HG03280 (cell line): ENCODE data around the gene NFRKB.
"Not testable (repeated sequence)": the region's sequence is repeated elsewhere in the genome, so short reads cannot be mapped to it uniquely, and the experiment has no call there.

Experiments used
- ATAC-seq: cut with Tn5 transposase; IDR thresholded peaks from one replicate; pipeline ENCODE4 v1.9.1; 2021; ENCODE audit warnings: mild to moderate bottlenecking, moderate library complexity; ENCODE audit not compliant: unreplicated experiment

NFRKB gene

DNA sequence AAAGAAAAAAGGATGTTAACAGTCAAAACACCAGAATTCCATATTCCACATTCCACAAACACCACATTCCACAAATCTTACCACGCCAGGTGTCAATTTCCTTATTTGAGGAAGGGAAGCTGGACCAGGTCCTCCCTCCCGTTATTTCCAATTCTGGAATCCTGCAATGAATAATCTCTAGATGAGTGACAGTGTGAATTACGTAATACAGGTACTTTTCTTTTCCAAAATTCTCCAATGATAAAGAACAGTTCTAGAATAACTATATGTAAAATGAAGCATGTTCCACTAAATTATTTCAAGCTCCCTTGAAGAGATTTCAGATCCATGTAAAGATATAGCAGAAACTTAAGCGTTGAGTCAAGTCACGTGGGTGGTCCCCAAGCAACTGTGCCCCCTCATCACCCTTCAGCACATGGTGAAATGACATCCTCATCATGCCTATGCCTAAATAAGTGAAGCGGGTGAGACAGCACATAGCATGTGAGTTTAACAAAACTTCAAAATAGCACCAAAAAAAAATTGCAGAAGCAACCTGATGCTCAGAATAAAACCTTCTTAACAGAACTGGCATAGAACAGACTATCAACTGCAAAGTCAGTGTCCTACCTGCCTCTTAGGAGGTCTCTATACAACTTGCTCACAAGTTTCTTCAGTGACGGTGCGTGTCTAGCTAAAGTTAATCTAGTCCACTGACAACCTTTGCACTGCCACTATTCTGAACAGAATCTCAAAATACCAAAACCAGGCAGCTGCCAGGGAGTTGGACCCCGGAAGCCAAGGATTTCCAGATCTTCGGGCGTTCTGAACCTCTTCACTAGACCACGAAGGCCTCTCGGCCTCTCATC is 876 bp downstream of the NFRKB start:
- peak; percentile 18 for ATAC-seq

DNA sequence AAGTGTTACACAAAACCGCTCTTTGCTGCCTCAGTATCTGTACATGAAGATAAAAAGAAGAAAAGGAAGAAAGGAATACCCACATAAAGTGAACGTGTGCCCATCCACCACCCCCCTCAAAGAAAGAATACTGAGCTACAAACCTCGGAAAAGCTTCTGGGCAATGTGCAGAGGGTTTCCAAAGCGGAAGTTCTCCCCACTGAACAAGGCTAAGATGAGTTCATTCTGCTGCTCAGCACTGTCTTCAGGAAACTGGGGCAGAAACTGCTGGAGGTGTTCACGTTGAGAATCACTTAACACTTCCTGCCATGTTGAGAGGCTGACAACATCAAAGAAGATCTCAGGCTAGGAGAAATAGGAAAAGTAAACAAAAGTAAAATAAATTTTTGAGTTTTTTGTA is 6.9 kb downstream of the NFRKB start:
- no peak for ATAC-seq

DNA sequence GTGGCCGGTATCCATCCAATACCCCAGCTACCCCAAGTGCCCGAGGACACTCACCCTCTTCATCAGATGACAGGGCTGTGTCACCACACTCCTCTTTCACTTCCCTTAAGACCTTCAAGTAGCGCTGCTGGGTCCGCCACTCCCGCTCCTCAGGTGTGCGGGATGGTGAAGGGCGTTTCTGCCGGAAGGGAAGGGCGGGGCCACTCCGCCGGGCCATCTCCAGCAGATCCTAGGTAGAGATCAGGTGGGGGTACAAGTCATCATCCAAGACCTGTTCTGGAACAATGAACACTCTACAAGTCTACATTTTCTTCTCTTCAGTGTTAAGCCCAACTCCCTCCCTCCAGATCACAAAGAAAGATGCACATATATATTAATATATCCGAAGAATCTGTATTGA is 10.0 kb downstream of the NFRKB start:
- ATAC-seq, result no peak

DNA sequence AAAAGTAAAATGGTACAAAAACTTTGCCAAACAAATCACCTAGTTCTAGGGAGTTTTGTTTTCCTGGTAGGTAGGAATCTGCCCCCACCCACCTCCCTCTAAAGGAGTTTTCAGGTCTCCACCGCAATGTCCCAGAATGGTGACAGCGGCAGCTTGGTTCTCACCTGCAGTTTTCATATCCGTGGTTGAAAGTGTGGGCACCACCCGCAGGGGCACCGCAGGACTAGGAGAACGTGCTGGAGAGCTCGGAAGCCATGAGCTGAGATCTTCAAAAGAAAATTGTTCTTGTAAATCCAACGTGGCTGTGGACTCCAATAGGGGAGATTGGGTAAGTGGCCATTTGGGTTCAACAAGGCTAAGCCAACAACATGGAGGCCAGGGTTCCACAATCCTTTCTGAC is 10.8 kb downstream of the NFRKB start:
- ATAC-seq, result no peak

DNA sequence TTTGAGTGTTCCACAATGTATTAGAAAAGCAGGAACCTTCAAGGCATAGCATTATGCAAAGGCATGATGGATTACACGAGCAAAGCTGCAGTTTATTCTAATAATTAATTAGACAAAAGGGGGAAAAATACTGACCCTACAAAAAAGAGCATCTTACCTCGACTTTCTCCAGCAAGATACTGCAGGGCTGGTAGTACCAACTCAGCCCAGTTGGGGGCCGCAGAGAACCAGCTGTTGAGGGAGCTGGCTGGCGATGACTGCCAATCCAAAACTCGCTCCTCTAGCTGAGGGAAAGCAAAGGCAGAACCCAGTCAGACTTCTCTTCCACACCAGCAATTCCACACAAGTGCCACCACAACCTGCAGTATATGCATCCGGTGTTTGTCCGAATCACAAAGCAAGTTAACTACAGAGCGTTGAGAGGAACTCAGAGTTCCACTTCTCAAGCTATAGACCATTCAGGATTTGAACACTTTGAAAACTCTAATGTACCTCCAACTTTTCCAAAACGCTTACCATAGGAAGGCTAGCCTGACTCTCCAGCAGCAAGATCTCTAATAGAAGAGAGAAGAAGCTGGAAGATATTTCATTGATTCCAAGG is 13.7 kb downstream of the NFRKB start:
- ATAC-seq, result peak; percentile 66

DNA sequence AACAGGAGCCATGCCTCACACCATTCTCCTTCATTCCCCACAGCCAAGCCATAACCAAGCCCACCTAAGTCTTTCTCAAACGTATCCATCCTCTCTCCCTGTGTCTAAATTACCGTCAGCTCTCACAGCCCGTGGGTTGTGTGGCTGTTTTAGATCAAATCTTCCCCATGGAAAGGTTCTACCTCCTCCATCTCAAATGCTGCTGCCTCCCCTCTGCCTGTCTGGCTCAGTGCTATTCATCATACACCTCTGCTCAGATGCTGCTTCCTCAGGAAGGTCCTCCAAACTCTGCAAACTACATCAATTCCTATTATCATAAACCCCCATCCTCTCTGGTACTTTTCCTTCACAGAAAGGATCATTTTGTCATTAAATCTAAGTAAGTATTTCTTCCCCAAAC is 15.1 kb downstream of the NFRKB start:
- no peak for ATAC-seq

DNA sequence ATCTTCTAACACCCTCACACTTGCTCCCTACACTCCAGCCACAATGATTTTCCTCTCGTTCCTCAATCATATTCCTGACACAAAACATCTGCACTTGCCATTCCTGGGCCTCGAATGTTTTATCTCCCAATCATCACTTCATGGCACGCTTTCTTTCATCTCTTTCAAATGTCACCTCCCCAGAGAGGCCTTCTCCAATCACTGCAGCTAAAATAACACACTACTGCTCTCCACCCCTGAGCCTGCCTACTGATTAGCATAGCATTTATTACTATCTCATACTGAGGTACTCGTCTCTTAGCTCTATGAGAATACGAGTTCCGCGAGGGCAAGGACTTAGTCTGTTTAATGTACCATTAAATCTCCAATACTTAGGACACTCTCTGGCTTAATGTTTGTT is 23.5 kb downstream of the NFRKB start:
- ATAC-seq, result no peak

DNA sequence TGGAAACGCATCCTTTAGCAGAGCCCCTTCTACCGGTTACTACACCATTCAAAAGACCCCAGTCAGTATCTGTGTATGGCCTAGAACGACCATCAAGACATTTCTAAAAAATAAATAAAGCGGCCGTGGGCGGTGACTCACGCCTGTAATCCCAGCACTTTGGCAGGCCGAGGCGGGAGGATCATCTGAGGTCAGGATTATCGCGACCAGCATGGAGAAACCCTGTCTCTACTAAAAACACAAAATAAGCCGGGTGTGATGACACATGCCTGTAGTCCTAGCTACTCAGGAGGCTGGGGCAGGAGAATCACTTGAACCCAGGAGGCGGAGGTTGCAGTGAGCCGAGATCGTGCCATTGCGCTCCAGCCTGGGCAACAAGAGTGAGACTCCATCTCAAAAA is 26.8 kb downstream of the NFRKB start:
- ATAC-seq, result not testable (repeated sequence)

DNA sequence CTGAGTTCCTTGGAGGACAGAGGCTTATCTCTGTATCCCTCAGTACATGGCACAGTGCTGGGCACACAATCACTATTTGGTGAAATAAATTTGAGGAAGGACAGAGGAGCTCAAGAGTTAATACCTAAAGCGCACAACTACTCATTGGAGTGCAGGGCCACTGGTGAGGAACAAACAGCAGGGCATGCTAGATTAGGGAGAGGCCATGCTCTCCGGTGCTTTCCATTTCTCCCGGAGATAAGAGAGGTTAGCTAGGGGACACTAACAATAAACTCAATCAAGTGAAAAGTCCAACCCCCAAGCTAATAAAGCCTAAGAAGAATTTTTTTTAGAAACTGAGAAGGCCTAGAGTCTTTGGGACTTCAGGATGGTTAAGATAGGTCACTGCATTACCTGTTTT is 29.1 kb downstream of the NFRKB start:
- ATAC-seq, result no peak

DNA sequence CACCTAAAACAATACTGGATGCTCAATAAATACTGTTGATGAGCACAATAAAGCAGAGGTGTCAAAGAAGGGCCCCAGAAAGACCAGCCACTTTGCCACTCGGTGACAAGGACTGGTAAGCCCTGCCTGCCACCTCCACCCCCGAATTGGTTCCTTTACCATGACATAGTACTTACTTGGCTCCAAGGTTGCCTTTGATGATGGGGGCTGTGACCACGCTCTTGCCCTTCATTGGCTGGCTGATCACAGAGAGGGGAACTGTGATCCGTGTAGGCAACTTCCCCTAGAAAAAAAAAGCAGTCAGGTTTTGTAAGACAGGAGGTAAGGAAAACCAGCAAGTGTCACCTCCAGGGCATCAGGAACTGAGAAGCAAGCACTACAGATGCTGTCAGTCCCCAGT is 29.7 kb downstream of the NFRKB start:
- ATAC-seq, result no peak

DNA sequence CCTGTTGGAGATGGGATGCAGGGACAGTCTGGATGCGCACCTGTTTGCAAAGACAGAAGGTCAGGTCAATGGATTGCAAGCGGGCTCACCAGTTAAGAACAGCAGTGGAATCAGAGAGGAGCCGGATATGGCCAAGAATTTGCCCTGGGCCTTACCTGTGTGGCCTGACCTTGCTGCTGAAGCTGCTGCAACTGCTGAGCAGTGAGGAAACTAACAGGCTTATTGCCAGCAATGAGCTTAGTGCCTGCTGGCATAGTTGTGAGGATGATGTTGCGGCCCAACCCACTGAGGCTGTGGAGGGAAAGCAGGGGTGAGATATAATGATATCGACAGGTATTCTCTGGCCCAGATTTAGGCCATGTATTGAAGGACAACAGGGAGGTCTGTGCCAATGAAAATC is 30.6 kb downstream of the NFRKB start:
- no peak for ATAC-seq

DNA sequence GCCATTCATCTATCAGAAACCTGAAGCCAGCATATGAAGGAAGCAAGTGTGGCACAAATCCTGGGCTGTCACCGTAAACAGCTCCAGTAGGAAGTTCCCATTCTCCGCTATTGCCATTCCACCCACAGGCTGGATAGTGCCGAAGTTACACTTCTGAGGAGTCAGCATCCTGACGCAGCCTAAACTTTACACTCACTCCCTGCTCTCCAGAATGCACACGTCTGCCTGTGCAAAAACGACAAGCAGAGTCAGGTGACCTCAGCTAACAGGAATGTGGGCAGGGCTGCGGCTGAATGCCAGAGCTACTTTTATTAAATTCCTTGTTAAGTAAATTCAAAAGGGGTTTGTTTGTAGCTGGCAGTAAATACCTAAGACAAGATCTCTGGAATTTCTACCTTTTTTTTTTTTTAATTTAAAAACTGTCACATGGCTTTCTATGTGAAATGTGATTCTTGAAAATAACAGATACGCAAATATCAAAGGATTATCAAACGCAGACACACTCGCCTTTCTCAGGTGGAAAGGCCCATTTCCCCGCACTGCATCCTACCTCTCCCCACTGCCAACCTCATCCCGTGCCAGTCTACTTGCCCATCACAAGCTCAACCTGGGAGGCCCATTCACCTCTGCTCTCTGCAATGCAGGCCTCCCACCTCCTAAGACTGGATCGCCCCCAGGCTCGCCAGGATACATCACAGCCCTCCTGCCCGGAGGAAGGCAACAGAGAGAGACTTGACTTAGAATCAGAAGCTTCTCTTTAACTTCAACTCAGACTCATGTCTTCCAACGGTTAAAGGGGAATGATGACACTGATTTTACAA is 33.5 kb downstream of the NFRKB start:
- no peak for ATAC-seq

DNA sequence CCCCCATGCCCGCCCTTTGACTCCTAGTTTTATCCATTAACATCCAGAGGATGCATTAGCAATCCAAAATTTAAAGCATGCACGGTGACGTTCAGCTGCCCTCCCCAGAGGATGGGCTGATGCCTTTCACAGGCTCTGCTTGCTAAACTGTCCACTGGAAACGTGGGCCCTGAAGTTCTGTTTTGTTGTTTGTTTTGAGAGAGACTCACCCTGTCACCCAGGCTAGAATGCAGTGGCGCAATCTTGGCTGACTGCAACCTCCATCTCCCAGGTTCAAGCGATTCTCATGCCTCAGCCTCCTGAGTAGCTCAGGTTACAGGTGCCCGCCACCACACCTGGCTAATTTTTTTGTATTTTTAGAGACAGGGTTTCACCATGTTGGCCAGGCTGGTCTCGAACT is 39.3 kb downstream of the NFRKB start:
- ATAC-seq, result no peak

DNA sequence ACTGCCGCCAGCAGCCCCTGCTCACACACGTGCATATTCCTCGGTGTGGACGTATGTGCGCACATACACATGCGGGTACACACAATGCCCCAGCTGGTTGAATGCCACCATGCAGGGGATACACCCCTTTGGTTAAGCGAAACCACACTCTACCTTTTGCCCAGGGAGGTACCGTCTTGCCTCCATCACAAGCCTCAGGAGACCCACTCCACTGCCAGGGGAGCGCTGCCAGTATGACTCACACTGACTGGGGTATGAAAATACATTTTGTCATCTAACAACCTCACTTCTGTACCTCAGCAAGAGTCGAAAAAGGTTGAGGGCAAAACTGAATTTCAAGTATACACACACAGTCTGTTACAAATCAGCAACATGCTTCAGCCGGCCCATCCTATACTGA is 40.3 kb downstream of the NFRKB start:
- ATAC-seq, result no peak

DNA sequence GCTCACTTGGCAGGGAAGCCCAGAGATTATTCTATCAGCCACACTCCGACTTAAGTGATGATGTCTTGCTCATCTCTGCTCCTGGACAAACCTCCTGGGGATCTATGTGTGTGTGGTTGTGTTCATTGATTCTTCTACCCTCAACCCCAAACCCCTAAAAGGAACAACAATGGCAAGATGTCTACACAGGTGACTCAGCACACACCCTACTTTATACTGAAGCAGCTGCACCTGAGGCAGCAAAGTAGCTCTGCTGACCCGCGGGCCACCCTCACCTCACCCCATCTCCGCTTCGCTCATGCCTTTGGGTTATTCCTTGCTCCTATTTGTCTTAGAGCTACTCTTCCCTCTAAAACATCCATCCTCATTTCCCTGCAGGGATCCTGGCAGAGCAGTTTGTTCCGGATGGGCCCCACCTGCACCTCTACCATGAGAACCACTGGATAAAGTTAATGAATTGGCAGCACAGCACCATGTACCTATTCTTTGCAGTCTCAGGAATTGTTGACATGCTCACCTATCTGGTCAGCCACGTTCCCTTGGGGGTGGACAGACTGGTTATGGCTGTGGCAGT is 41.1 kb downstream of the NFRKB start:
- ATAC-seq, result no peak

DNA sequence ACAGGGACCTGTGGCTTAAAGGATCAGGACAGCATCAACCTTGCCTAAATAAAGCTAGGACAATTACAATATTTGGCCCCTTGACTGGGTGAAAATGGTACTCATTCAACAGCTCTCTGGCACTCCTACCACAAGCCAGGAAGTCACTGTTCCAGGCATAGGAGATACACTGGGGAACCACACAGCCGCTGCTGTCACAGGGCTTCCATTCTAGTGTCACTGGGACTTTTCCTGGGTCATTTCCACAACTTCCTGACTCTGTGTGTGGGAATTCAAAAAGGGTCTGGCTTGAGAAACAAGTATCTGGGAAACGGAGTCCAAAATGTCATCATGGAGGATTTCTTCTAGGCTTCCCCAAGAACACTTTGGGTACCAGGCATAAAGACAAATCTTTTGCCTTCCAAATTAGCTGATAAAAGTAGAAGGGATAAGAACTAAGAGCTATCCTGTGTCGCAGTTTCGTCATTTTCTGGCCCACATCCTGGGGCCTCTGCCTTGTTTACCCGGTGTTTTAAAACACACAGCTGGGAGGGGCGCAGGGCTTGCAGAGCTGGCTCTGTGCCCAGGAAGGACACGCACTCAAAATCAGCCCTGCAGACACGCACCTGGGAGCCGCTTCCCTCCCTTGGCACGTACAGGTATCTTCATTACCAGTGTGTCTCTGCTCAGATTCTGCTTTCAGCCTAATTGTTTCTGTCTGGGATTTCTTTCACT is 41.7 kb downstream of the NFRKB start:
- ATAC-seq, result no peak

DNA sequence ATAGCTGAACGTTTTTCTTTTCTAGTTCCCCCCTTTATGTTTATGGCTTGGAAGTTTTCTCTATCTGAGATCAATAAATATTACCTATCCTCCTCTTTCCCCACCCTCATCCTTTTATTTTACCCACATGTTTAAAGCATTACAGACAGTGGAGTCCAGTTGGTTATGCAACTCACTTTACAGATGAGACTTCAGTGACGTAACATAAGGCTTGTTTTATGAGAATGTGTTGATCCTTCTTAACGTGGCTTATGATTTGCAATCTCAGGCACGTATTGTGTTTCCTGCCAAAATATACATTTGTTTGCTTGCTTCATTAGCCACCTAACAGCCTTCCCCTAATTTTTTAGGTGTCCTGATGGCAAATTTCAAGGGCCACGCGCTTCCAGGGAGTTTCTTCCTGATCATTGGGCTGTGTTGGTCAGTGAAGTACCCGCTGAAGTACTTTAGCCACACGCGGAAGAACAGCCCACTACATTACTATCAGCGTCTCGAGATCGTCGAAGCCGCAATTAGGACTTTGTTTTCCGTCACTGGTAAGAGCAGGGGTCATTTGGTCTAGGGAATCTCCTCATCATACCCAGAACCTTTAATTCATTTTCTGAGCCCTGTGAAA is 43.1 kb downstream of the NFRKB start:
- no peak for ATAC-seq

DNA sequence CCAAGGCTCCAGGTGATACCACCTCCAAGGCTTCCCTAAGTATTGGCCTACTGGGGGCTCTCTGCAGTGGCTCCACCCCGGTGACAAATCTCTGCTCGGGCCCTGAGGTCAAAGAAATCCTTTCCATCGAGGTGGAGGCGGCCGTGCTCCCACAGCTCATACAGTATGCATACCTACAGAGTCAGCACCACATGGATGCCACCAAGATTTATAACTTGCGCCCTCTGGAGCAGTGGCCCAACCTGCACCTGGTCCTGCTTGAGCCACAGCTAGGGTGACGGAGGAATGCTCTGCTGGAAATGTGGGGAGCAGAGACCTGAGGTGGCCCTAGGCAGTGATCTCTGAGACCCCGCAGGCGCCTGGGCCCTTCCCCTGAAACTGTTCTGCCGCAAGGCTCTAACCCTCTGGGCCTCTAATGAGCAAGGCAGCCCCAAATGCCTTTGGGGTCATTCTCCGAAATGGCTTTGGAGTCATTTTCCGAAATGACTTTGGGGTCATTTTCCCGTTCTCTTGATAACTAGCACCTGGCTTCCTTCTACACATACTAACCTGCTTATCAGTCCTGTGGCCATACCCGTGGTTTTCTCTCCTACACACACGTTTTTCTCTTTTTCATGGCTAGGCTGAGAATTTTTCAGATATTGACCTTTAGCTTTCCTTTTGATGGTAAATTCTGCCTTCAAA is 45.8 kb downstream of the NFRKB start:
- no peak for ATAC-seq

DNA sequence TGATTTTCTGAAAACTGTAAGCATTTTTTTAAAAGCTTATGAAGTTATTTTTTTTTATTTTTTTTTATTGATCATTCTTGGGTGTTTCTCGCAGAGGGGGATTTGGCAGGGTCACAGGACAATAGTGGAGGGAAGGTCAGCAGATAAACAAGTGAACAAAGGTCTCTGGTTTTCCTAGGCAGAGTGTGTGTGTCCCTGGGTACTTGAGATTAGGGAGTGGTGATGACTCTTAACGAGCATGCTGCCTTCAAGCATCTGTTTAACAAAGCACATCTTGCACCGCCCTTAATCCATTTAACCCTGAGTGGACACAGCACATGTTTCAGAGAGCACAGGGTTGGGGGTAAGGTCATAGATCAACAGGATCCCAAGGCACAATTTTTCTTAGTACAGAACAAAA is 48.0 kb downstream of the NFRKB start:
- not testable (repeated sequence) for ATAC-seq
